Measurements from ENCODE around the gene SLC16A10. TPM values are rescaled to one million over a fixed set of nuclear protein-coding genes. Genes with fewer than 3 reads are reported as not detected.

Gene SLC16A10
- total RNA-seq, 1 donor from 2014 or later = not detected

Other genes with a start within 250 kb of the SLC16A10 start
- gene AMD1, start 212.7 kb upstream of the SLC16A10 start, total RNA-seq = 36.8 and 57.8 TPM in 2 replicates
- 49.3 and 53.3 TPM in 2 replicates for gene GTF3C6, start 128.8 kb upstream of the SLC16A10 start, total RNA-seq
- gene RPF2, start 105.5 kb upstream of the SLC16A10 start, total RNA-seq = 24.4 and 24.8 TPM in 2 replicates